Keratinocyte (primary cell): Measurements from ENCODE around the gene THOC2. TPM values are rescaled to one million over a fixed set of nuclear protein-coding genes. Genes with fewer than 3 reads are reported as not detected.
"Not testable (repeated sequence)": the region's sequence is repeated elsewhere in the genome, so short reads cannot be mapped to it uniquely, and the experiment has no call there.

Source experiments
- DNase-seq: peaks from one replicate; pipeline ENCODE4 v3.0.0-alpha.2; 2011; ENCODE audit warnings: low read depth, missing footprints, low spot score
- FAIRE-seq: peaks from 2 replicates; lab custom pipeline; 2011; peaks lifted over from hg19 to GRCh38; lab: Jason Lieb, UNC
- H2AFZ ChIP-seq: 2 replicates; pipeline ENCODE4 v1.6.0; 2012; ENCODE audit warnings: low read length, control low read depth, inconsistent platforms; ENCODE audit not compliant: control insufficient read depth
- H3K27ac ChIP-seq: 2 replicates; pipeline ENCODE4 v1.5.1; 2011; ENCODE audit warnings: low read length; ENCODE audit not compliant: control insufficient read depth, insufficient read depth
- H3K27me3 ChIP-seq: 3 replicates; pipeline ENCODE4 v1.6.0; 2011; ENCODE audit warnings: low read length; ENCODE audit not compliant: control insufficient read depth, insufficient read depth; ENCODE audit errors: extremely low read depth
- H3K36me3 ChIP-seq, 2 experiments: 2 replicates in 1 of 2; 3 replicates in 1 of 2; pipeline ENCODE4 v1.5.1; 2011; ENCODE audit warnings: low read length in 2 of 2, mild to moderate bottlenecking in 1 of 2; ENCODE audit not compliant: control insufficient read depth in 2 of 2, insufficient read depth in 2 of 2; ENCODE audit errors: extremely low read depth in 1 of 2
- H3K4me1 ChIP-seq: 3 replicates; pipeline ENCODE4 v1.5.1; 2011; ENCODE audit warnings: low read length; ENCODE audit not compliant: control insufficient read depth, insufficient read depth; ENCODE audit errors: extremely low read depth
- H3K4me2 ChIP-seq: 3 replicates; pipeline ENCODE4 v1.6.0; 2011; ENCODE audit warnings: low read depth, low read length; ENCODE audit not compliant: control insufficient read depth, insufficient read depth; ENCODE audit errors: extremely low read depth
- H3K4me3 ChIP-seq, 3 experiments: fragments of 200-600 bp in 1 of 3; sonication (generic) in 1 of 3; 2 replicates in 2 of 3; 3 replicates in 1 of 3; pipeline ENCODE4 v1.5.1; 2011 to 2016; ENCODE audit warnings: low read length in 3 of 3, mild to moderate bottlenecking in 3 of 3, control low read depth in 2 of 3, inconsistent platforms in 1 of 3, low read depth in 1 of 3, mixed read lengths in 1 of 3, mixed run types in 1 of 3, moderate library complexity in 1 of 3; ENCODE audit not compliant: control insufficient read depth in 2 of 3, insufficient read depth in 2 of 3; ENCODE audit errors: extremely low read depth in 1 of 3
- H3K79me2 ChIP-seq: 2 replicates; pipeline ENCODE4 v1.6.0; 2012; ENCODE audit warnings: low read length; ENCODE audit not compliant: control insufficient read depth, insufficient read depth
- H3K9ac ChIP-seq: 3 replicates; pipeline ENCODE4 v1.6.0; 2011; ENCODE audit warnings: low read length; ENCODE audit not compliant: control insufficient read depth, insufficient read depth; ENCODE audit errors: extremely low read depth
- H3K9me1 ChIP-seq: 3 replicates; pipeline ENCODE4 v1.6.0; 2011; ENCODE audit warnings: low read length; ENCODE audit not compliant: control insufficient read depth, insufficient read depth; ENCODE audit errors: extremely low read depth
- H3K9me3 ChIP-seq: 2 replicates; pipeline ENCODE4 v1.5.1; 2012; ENCODE audit warnings: low read depth, low read length; ENCODE audit not compliant: control insufficient read depth
- H4K20me1 ChIP-seq: 3 replicates; pipeline ENCODE4 v1.6.0; 2011; ENCODE audit warnings: low read length; ENCODE audit not compliant: control insufficient read depth, insufficient read depth; ENCODE audit errors: extremely low read depth
- CTCF ChIP-seq, 3 experiments: IDR thresholded peaks in 1 of 3; conservative IDR thresholded peaks in 1 of 3; optimal IDR thresholded peaks in 1 of 3; 2 replicates in 2 of 3; 3 replicates in 1 of 3; pipeline versions ENCODE3 to v1.5.1; 2011; ENCODE audit warnings: low read length in 3 of 3, mild to moderate bottlenecking in 3 of 3, moderate library complexity in 2 of 3, control low read depth in 1 of 3, inconsistent platforms in 1 of 3; ENCODE audit not compliant: insufficient read depth in 2 of 3; ENCODE audit errors: extremely low read depth in 1 of 3
- EZH2 ChIP-seq: IDR thresholded peaks from one replicate; pipeline ENCODE4 v1.6.1; 2012; ENCODE audit warnings: inconsistent platforms, mild to moderate bottlenecking, low read length, moderate library complexity
- dilution Hi-C: fragments of 300-500 bp; cut with MboI; formaldehyde crosslinking; loops from one replicate; pipeline ENCODE4 v1.7.0; 2020; ENCODE audit warnings: low sequenced_read_pairs; ENCODE audit not compliant: extremely low pct_ligation_motif_present
- polyA plus RNA-seq, 5 experiments: library from polyadenylated mRNA; depleted of rRNA in 3 of 5; stranded (reverse) in 3 of 5; stranded (forward) in 1 of 5; unstranded in 1 of 5; fragments of >200 nt; gene quantifications; 1 replicate in 1 of 5; 2 replicates in 3 of 5; 3 replicates in 1 of 5; pipeline versions ENCODE4 v1.2.1 to v1.2.3, GENCODE V29; 2011 to 2012; ENCODE audit warnings: missing spikeins in 2 of 5, low read depth in 1 of 5, low replicate concordance in 1 of 5

Gene THOC2
- polyA plus RNA-seq, 1 donor (not counting 4 experiments of a cell fraction or from before 2014, with no cell fraction given): 61.1 TPM

- H3K4me2 ChIP-seq, H3K27me3 ChIP-seq, H3K9me1 ChIP-seq, DNase-seq, H3K9me3 ChIP-seq, dilution Hi-C loops, H3K79me2 ChIP-seq, H3K4me1 ChIP-seq, H4K20me1 ChIP-seq, H3K36me3 ChIP-seq, H3K4me3 ChIP-seq, H2AFZ ChIP-seq, H3K9ac ChIP-seq, H3K27ac ChIP-seq, FAIRE-seq: not testable (repeated sequence)
Observed at GRCh38 chrX:123656507-123656906, 76.3 kb downstream of the THOC2 start.

- H3K9me1 ChIP-seq, dilution Hi-C loops, H2AFZ ChIP-seq, H3K4me1 ChIP-seq, H3K27me3 ChIP-seq, H3K36me3 ChIP-seq, H3K9ac ChIP-seq, DNase-seq, H3K79me2 ChIP-seq, FAIRE-seq, H3K4me2 ChIP-seq, H4K20me1 ChIP-seq, H3K4me3 ChIP-seq, H3K27ac ChIP-seq, H3K9me3 ChIP-seq: not testable (repeated sequence)
Observed at GRCh38 chrX:123648811-123649181, 84.1 kb downstream of the THOC2 start.

- DNase-seq (no peak), FAIRE-seq (no peak)
- Histone ChIP-seq H3K36me3 (no peaks in the 10 kb centered on the region), H3K9me3 (no peaks in the 10 kb centered on the region), H3K4me2 (no peak overlapping the region), H3K9me1 (no peaks in the 10 kb centered on the region), H3K79me2 (peaks cover 3% of the 10 kb centered on the region), H3K27ac (no peak overlapping the region), H3K4me3 (no peak overlapping the region), H3K27me3 (no peaks in the 10 kb centered on the region), H3K4me1 (no peaks in the 10 kb centered on the region), H3K9ac (no peak overlapping the region), H4K20me1 (no peaks in the 10 kb centered on the region), H2AFZ (no peak overlapping the region)
- dilution Hi-C loops: no loop called here
- TF ChIP-seq CTCF (optimal IDR thresholded peaks at IDR 0.05 in 1 of 3, IDR thresholded peaks at IDR 0.05 in 1 of 3, conservative IDR thresholded peaks at IDR 0.05 in 1 of 3; ENCODE audit: extremely low read depth in 1 of 3, insufficient read depth in 2 of 3, low read length in 3 of 3) (no peak), EZH2 (no peak)
Observed at GRCh38 chrX:123648028-123648810, 84.6 kb downstream of the THOC2 start.
